ENCODE data around the gene LRRC4C.
"Not testable (repeated sequence)": the region's sequence is repeated elsewhere in the genome, so short reads cannot be mapped to it uniquely, and the experiment has no call there.

The LRRC4C gene

GRCh38 chr11:40688369-40688768 is 771.1 kb downstream of the LRRC4C start:
- no peak for DNase-seq (ENCODE audit: low read depth in 2 of 2)

DNA sequence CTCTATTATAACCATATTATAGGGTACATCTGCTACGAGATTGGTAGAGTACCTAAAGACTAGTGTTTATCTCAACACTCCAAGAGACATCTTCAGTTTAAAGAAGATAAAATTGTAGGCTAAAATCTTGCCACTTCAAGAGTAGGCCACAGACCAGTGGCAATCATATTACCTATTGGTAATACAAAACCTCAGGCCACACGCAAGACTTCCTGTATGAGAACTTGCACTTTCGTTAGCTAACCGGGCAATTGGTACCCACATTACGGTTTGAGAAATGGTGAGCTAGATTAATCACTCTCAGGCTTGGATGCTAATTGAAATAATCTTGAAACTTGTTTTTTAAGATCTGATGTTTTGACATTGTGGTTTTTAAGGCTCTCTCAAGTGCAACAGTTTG is 772.7 kb downstream of the LRRC4C start:
- DNase-seq (ENCODE audit: low read depth in 2 of 2), result no peak

DNA sequence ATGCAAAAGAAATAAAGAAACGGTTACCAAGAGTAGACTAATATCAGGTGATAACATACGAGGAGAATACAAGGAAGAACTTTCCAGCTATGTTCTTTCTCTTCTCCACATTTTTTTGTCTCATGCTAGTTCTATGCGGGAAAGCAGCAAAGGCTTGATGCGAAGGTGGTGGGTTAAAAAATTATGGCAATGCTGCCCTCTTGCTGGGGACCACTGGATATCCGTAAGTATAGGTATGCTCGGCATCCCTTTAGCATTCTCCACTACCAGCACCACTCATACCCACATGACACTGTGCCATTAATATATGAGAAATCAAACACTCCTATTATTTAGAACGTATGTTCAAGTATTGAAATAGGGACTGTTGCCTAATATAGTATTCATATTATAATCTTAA is 776.4 kb downstream of the LRRC4C start:
- DNase-seq (ENCODE audit: low read depth in 2 of 2), result no peak

- DNase-seq (ENCODE audit: low read depth in 2 of 2), result no peak
These were observed 780.2 kb downstream of the LRRC4C start for GRCh38 chr11:40679276-40679675.

DNA sequence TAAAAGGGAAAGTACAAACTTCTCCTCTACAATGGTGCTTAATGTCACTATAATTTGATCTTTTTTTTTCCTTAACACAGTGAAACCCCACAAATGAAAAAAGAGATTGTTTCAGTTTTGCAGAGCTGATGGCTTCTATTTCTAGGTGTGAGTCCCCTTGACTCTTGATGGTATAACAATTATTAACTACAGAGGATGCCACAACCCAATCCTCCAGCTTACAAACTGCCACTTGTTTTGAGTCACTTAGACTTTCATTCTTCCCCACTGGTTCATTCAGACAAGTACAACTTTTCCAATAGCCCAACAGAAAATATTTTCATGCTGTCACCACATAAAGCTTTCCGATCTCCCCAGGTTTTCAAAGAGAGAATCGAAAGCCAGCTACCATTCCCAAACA is 812.2 kb downstream of the LRRC4C start:
- DNase-seq (ENCODE audit: low read depth in 2 of 2), result no peak

DNA sequence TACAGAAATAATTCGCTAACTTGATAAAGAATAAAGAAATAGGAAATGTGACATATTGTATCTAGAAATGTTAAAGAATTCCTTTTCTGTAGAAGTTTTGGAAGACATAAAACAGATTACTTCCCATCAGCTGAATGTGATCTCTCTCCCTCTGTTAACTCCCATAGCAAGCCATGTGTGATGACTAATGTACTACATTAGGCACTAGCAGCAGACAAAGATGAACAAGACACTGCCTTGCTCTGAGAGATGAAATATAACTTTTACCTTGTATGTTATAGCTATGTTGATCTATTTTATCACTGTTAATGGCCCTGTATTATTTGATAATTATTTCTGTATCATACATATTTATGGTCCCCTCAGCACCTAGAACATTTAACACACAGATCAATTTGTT is 817.2 kb downstream of the LRRC4C start:
- DNase-seq (ENCODE audit: low read depth in 2 of 2), result no peak

GRCh38 chr11:40619654-40620053 is 839.8 kb downstream of the LRRC4C start:
- no peak for DNase-seq (ENCODE audit: low read depth in 2 of 2)

DNA sequence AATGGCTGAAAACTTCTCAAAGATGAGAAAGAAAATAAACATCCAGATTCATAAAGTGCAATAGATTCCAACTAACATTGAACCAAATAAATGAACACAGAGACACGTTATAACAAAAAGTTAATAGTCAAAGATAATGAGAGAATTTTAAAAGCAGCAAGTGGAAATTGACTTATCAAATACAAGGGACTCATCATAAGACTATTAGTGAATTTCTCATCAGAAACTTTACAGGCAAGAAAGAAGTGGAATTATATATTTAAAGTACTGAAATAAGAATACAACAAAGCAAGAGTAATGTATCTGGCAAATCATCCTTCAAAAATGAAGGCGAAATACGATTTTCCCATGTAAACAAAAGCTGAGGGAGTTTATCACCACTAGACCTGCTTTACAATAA is 852.7 kb downstream of the LRRC4C start:
- DNase-seq (ENCODE audit: low read depth in 2 of 2), result no peak

- no peak for DNase-seq (ENCODE audit: low read depth in 2 of 2)
These were observed 856.4 kb downstream of the LRRC4C start for GRCh38 chr11:40602866-40603552.

DNA sequence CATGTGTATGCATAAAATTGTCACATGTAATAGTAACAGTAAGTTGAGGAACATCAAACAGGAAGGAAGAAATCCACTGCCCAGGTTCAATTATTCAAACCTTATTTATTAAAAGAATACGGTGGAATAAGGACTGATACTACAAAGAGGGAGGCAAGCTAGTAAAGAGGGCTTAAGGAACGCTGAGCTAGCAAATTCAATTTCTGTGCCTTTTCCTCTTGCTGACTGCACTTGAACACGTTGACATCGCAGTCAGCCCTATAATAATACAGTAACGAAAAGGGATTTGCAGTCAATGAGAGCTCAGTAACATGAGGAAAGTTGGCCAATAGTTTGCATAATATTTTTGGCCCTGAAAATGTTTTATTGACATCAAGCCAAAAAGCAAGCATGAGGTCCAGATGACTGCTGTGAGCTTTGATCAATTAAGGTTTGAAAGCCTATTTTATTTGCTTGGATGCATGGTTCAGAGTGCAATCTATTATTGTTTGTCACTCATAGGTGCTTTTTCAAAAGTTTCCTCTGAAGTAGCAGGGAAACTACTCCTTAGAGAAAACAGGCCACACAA is 861.8 kb downstream of the LRRC4C start:
- no peak for DNase-seq (ENCODE audit: low read depth in 2 of 2)

DNA sequence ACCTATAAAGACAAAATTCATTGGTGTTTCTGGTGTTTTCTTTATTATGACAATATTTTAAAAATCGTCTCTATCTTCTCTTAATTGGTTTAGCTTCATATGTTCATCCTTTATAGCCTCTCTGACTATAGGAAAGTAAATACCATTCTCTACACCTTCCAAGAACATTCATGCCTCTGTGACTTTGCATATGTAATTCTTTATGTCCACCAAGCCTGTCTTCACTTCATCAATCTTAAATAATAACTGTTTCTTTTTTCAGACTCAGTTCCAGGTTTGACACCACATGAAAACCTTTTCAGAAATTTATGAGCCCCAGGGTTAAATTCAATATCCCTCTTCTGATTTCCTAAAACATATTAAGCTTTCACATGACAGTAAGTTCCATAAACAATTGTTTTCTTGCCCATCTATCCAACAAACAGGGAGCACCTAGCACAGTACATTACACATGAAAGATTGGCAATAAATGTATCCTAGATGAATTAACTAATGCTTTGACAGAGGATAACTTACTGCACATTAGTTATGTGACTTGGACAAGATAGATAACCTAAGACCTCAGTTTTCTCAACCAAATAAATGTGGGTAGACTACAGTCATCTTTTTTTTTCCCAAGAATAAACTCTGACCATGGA is 886.1 kb downstream of the LRRC4C start:
- DNase-seq (ENCODE audit: low read depth in 2 of 2), result no peak

- no peak for DNase-seq (ENCODE audit: low read depth in 2 of 2)
These were observed 889.4 kb downstream of the LRRC4C start for GRCh38 chr11:40569947-40570531.

DNA sequence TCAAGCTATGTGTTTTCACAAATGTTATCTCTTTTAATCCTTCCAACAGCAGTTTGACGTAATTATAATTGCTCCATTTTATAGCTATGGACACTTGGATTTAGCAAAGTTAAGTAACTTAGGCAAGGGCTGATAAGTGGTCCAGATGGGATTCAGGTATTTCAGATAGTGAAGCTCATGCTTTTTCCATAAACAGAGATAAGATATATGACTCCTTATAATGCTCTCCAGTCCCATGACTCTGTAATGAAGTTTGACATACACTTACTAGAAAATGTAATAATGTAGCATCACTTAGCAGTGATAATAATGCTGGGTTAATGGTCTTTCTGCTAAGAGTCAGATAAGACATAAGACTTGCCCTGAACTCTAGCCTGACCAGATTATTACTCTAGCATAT is 892.1 kb downstream of the LRRC4C start:
- DNase-seq (ENCODE audit: low read depth in 2 of 2), result no peak

- DNase-seq (ENCODE audit: low read depth in 2 of 2), result no peak
These were observed 915.3 kb downstream of the LRRC4C start for GRCh38 chr11:40544162-40544561.

- DNase-seq (ENCODE audit: low read depth in 2 of 2), result no peak
These were observed 916.6 kb downstream of the LRRC4C start for GRCh38 chr11:40542821-40543220.

GRCh38 chr11:40537734-40538133 is 921.7 kb downstream of the LRRC4C start:
- no peak for DNase-seq (ENCODE audit: low read depth in 2 of 2)

GRCh38 chr11:40522080-40522479 is 937.4 kb downstream of the LRRC4C start:
- DNase-seq (ENCODE audit: low read depth in 2 of 2), result not testable (repeated sequence)

DNA sequence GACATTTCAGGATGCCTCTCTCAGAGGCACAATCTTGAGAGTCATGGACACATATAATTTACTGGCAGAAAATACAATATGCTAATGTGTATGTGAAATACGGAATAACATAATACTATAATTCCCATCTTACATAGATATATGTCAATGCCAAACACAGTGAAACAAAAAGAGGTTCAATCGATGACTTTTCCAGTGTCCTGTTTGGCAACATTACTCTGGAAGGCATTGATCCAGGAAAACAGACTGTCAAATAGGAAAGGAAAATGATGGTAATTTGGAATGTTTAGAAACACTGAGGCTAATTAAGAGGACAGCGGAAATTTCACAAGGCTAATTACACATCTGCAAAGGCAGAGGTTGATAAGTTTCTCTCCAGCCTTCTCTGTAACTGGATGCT is 942.3 kb downstream of the LRRC4C start:
- DNase-seq (ENCODE audit: low read depth in 2 of 2), result no peak

DNA sequence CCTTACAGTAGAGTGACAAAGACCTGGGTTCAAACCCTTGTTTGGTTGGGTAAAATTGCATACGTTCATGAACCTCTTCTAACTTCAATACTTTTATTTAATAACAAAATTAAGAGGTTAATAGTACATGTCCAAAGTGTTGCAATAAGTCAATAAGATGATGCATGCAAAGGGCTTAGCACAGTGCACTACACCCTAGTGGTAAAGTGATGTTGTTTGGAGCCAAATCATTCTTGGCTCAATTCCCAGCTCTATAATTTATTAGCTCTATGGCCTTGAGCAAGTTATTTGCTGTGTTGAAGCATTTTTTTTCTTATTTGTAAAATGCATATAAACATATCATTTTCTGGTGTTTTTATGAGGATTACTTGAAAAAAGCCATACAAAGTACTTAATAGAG is 945.3 kb downstream of the LRRC4C start:
- no peak for DNase-seq (ENCODE audit: low read depth in 2 of 2)

DNA sequence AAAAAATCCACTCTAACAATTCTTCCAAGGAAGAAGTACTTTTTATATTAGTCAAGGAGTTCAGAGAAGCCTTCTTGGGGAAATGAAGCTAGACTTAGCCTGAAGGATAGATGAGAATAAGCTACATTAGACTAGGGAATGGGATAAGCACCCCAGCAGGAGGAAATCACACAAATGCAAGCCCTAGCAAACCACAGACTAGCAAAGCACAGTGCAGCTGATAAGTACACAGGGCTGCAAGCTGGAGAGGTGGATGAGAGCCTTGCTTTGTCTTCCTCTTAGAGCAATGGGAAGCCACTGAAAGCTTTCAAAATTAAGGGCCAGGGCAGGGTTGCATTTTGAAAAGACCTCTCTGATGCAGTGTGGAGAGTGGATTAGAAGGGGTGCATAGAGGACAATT is 946.2 kb downstream of the LRRC4C start:
- DNase-seq (ENCODE audit: low read depth in 2 of 2), result no peak

- no peak for DNase-seq (ENCODE audit: low read depth in 2 of 2)
These were observed 951.1 kb downstream of the LRRC4C start for GRCh38 chr11:40508303-40508702.

- no peak for DNase-seq (ENCODE audit: low read depth in 2 of 2)
These were observed 953.2 kb downstream of the LRRC4C start for GRCh38 chr11:40506226-40506625.

DNA sequence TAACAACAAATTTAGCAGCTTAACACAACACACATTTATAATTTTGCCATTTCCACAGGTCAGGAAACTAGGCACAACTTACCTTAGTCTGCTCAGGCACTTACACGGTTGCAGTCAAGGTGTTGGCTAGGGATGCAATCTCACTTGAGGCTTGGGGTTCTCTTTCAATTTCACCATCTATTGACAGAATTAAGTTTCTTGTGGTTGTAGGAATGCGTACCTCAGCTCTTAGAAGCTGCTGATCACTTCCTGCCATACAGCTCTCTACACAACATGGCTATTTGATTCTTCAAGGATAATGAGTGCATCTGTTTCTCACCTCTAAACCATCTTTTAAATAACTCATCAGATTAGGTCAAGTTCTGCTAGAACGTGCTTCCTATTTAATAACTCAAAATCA is 968.1 kb downstream of the LRRC4C start:
- DNase-seq (ENCODE audit: low read depth in 2 of 2), result no peak

All from stimulated activated CD8-positive, alpha-beta memory T cell treated with anti-CD3 and anti-CD28 coated beads, Interleukin-15, amount 100 ng/mL, for 4 hours (primary cell).